MM.1S (cell line): Measurements from ENCODE around the gene FANCM.

Source experiments
- DNase-seq: peaks from one replicate; pipeline ENCODE4 v3.0.0-alpha.2; 2015
- H2AFZ ChIP-seq: fragments of 300-600 bp; sonication (generic); 2 replicates; pipeline ENCODE4 v1.6.0; 2016; ENCODE audit warnings: antibody characterized with exemption, low read length
- H3F3A ChIP-seq: fragments of 300-600 bp; sonication (generic); 2 replicates; pipeline ENCODE4 v1.6.1; 2016; ENCODE audit warnings: mild to moderate bottlenecking, antibody characterized with exemption, low read length, moderate library complexity, mixed read lengths; ENCODE audit not compliant: insufficient read depth
- H3K27ac ChIP-seq: fragments of 300-600 bp; sonication (generic); 2 replicates; pipeline ENCODE4 v1.5.1; 2016; ENCODE audit warnings: mild to moderate bottlenecking, low read length
- H3K27me3 ChIP-seq: fragments of 300-600 bp; sonication (generic); replicated peaks from 2 replicates; pipeline ENCODE4 v1.6.0; 2016; ENCODE audit warnings: low read length; ENCODE audit not compliant: insufficient read depth
- H3K36me3 ChIP-seq: fragments of 300-600 bp; sonication (generic); replicated peaks from 2 replicates; pipeline ENCODE4 v1.6.1; 2016; ENCODE audit warnings: mild to moderate bottlenecking, low read length, mixed read lengths; ENCODE audit not compliant: insufficient read depth
- H3K4me1 ChIP-seq: fragments of 300-600 bp; sonication (generic); 2 replicates; pipeline ENCODE4 v1.6.1; 2016; ENCODE audit warnings: low read length, mixed read lengths
- H3K4me2 ChIP-seq: fragments of 300-600 bp; sonication (generic); 2 replicates; pipeline ENCODE4 v1.6.0; 2016; ENCODE audit warnings: low read depth, low read length
- H3K4me3 ChIP-seq: fragments of 300-600 bp; sonication (generic); 2 replicates; pipeline ENCODE4 v1.5.1; 2016; ENCODE audit warnings: low read length, mixed read lengths
- H3K79me2 ChIP-seq: fragments of 300-600 bp; sonication (generic); 2 replicates; pipeline ENCODE4 v1.6.1; 2016; ENCODE audit warnings: mixed run types, low read length, mixed read lengths
- H3K9ac ChIP-seq: fragments of 300-600 bp; sonication (generic); 2 replicates; pipeline ENCODE4 v1.6.1; 2016; ENCODE audit warnings: low read length, mixed read lengths
- H3K9me2 ChIP-seq: fragments of 300-600 bp; sonication (generic); replicated peaks from 2 replicates; pipeline ENCODE4 v1.6.1; 2016; ENCODE audit warnings: mild to moderate bottlenecking, low read length, mixed read lengths; ENCODE audit not compliant: insufficient read depth
- H3K9me3 ChIP-seq: fragments of 300-600 bp; sonication (generic); replicated peaks from 2 replicates; pipeline ENCODE4 v1.6.1; 2016; ENCODE audit warnings: mild to moderate bottlenecking, low read length, mixed read lengths; ENCODE audit not compliant: insufficient read depth
- H4K20me1 ChIP-seq: fragments of 300-600 bp; sonication (generic); 2 replicates; pipeline ENCODE4 v1.6.1; 2016; ENCODE audit warnings: mild to moderate bottlenecking, low read length, moderate library complexity, mixed read lengths; ENCODE audit not compliant: insufficient read depth
- CTCF ChIP-seq: fragments of 300-600 bp; sonication (generic); IDR thresholded peaks from 2 replicates; pipeline ENCODE4 v1.5.1; 2016; ENCODE audit warnings: antibody characterized with exemption, low read length, mixed read lengths
- EZH2 ChIP-seq: fragments of 300-600 bp; sonication (generic); optimal IDR thresholded peaks from 2 replicates; pipeline ENCODE3; 2017; ENCODE audit warnings: low read depth, mild to moderate bottlenecking, antibody characterized with exemption, low read length, mixed read lengths
- EZH2phosphoT487 ChIP-seq: fragments of 300-600 bp; sonication (generic); IDR thresholded peaks from 2 replicates; pipeline ENCODE4 v1.6.1; 2018; ENCODE audit warnings: antibody characterized with exemption, low read length

The FANCM gene

GRCh38 chr14:45204241-45204640 lies 68.5 kb downstream of the FANCM start:
- Histone ChIP-seq H3K9me3 (no peaks in the 10 kb centered on the region), H3K4me1 (peaks cover 17% of the 10 kb centered on the region), H3K36me3 (no peaks in the 10 kb centered on the region), H2AFZ (no peak overlapping the region), H4K20me1 (no peaks in the 10 kb centered on the region), H3K4me2 (no peak overlapping the region), H3K4me3 (no peak overlapping the region), H3K9me2 (no peaks in the 10 kb centered on the region), H3K27ac (no peak overlapping the region), H3F3A (peaks cover 15% of the 10 kb centered on the region), H3K79me2 (no peaks in the 10 kb centered on the region), H3K27me3 (no peaks in the 10 kb centered on the region), H3K9ac (no peak overlapping the region)
- TF ChIP-seq CTCF (no peak), EZH2phosphoT487 (no peak), EZH2 (no peak)
- peak; percentile 21 for DNase-seq

- H3K4me3 ChIP-seq, result no peak overlapping the region
- H3K79me2 ChIP-seq, result no peaks in the 10 kb centered on the region
- no peaks in the 10 kb centered on the region for H3K9me2 ChIP-seq
- H2AFZ ChIP-seq, result no peak overlapping the region
- no peaks in the 10 kb centered on the region for H3K9me3 ChIP-seq
- H3K27ac ChIP-seq, result no peak overlapping the region
- TF ChIP-seq CTCF, result no peak
- TF ChIP-seq EZH2phosphoT487, result no peak
- no peak for TF ChIP-seq EZH2
- H3K27me3 ChIP-seq, result no peaks in the 10 kb centered on the region
- H4K20me1 ChIP-seq, result no peaks in the 10 kb centered on the region
- no peak overlapping the region for H3K9ac ChIP-seq
- H3K4me1 ChIP-seq, result no peaks in the 10 kb centered on the region
- H3F3A ChIP-seq, result no peaks in the 10 kb centered on the region
- no peak for DNase-seq
- H3K36me3 ChIP-seq, result no peaks in the 10 kb centered on the region
- no peak overlapping the region for H3K4me2 ChIP-seq
Measured at GRCh38 chr14:45210159-45210558, 74.4 kb downstream of the FANCM start.

DNA sequence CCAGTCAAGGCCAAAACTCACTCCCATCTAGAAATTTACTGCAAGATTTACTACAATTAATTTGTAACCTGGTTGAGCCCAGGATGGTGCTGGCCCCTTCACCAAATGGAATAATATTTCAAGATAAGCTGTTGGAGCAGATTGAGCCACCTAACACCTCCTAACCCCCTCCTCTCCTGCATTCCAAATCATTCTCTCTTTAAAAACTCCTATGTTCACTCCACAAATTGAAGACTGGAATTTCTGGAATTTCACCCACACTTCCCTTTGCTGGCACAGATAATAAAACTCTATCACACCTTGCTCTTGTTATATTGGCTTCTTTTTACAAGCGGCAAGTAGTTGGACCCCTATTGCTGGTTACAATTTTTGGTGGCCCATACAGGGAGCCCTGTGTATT lies 75.6 kb downstream of the FANCM start:
- no peak for DNase-seq
- Histone ChIP-seq H3K36me3 (no peaks in the 10 kb centered on the region), H3K9me3 (no peaks in the 10 kb centered on the region), H4K20me1 (no peaks in the 10 kb centered on the region), H3K79me2 (no peaks in the 10 kb centered on the region), H3K27ac (no peak overlapping the region), H3K4me2 (no peak overlapping the region), H3F3A (no peaks in the 10 kb centered on the region), H3K4me1 (no peaks in the 10 kb centered on the region), H3K27me3 (no peaks in the 10 kb centered on the region), H3K4me3 (no peak overlapping the region), H3K9ac (no peak overlapping the region), H2AFZ (no peak overlapping the region), H3K9me2 (no peaks in the 10 kb centered on the region)
- TF ChIP-seq EZH2phosphoT487 (no peak), EZH2 (no peak), CTCF (no peak)
